Measurements from ENCODE around the gene MYL3.

MYL3 gene

DNA sequence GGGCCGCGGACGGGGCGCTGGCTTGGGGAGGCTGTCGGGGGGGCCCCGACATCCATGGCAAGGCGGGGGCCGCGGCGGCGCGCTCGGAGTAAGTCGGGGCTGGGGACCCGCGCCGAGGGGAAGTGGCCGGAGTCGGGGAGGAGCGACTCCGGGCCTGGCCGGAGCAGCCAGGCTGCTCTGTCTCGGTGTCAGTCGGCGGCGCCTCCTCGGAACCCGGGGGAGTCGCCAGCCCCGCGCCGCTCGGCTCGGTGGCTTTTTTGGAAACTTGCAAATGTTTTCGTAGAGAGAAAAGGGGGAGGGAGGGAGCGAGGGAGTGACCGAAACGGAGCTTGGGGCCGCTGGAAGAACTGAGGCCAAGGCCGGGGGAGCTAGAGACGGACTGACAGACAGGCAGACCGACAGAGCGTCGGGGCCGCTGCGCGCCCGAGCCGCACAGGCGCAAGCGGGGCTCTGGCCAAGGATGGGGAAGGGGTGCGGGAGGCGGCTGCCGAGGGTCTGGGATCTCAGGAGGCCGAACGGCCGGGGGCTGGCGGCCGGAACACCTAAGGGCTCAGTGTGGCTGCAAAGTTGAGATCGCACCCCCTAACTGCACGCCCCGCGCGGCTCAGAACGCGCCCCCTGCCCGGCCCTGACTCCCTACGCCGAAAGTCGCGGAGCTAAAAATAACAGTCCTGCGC is 19.3 kb upstream of the MYL3 start:
- peak; percentile 29 for DNase-seq

DNA sequence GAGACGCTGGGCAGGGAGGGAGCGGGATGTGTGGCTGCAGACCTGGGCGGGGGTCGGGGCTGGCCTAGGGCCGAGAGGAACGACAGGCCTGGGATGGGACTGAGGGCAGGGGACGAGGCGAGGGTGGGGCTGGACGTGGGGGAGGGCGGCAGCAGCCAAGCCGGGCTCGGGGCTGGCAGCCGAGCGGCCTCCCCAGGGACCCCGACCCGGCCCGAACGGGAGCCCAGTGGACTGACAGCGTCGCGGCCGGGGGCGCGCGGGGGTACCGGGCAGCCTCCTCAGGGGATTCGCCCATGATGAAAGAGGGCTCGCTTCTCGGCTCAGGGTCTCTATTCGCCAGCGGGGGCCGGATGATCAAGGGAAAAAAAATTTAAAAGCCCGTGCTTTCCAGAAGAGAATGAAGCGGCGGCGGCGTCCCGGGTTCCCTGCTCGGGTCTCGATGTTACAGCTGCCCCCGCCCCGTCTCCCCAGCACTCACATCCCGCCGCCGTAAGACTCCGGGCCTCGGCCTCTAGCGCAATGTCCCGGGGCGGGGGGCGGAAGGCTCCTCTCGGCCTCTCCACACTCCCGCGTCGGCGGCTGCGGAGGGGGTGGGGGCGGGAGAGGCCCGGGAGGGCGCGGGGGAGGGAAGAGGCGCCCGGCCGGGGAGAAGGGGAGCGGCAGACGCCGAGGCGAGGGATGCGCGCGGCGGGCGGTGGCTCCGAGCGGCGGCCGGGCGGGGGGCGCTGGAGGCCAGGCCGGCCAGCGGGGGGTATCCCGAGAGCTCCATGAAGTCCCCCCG is 18.5 kb upstream of the MYL3 start:
- peak; percentile 40 for DNase-seq

GRCh38 chr3:46880884-46881595 is 17.8 kb upstream of the MYL3 start:
- no peak for DNase-seq

- no peak for DNase-seq
These were observed 15.7 kb upstream of the MYL3 start for GRCh38 chr3:46878781-46879436.

DNA sequence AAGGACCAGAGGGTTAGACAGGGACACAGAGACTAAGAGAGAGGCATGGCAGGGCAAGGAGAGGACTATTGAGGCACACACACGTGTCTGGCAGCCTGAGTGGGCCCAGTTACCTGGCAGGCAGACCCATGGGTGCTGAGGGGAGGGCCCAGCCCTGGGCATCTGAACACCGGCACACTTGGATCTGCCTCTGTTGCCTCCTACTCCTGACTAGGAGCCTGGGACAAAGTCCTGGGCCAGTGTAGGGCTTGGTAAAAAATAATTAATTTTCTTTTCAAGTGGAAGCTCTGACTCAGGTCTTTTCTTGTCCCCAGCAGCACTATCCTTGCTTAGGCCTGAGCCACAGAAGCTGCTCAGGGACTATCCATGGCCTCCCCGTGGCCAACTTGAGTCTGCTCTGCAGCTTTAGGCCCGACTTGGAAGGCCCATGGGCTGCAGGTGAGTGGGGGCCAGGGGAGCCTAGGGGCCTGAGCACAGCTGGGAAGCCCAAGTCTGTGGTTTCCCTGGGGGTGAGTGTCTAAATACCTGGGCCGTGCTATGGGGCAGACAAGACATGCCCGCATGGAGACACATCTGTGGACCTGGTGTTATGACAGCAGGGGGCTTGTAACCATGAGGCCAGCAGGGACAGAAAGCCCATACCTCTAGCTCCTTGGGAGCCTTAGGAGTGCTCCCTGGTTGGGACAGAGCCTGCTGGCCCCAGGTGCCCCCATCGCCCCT is 14.3 kb upstream of the MYL3 start, which contains the start of gene PTH1R:
Gene PTH1R, plus strand, starts transcription at position 316 of the 720 bp plus-strand sequence. CDS start 5,839 bp downstream, outside the sequence.
- no peak for DNase-seq

DNA sequence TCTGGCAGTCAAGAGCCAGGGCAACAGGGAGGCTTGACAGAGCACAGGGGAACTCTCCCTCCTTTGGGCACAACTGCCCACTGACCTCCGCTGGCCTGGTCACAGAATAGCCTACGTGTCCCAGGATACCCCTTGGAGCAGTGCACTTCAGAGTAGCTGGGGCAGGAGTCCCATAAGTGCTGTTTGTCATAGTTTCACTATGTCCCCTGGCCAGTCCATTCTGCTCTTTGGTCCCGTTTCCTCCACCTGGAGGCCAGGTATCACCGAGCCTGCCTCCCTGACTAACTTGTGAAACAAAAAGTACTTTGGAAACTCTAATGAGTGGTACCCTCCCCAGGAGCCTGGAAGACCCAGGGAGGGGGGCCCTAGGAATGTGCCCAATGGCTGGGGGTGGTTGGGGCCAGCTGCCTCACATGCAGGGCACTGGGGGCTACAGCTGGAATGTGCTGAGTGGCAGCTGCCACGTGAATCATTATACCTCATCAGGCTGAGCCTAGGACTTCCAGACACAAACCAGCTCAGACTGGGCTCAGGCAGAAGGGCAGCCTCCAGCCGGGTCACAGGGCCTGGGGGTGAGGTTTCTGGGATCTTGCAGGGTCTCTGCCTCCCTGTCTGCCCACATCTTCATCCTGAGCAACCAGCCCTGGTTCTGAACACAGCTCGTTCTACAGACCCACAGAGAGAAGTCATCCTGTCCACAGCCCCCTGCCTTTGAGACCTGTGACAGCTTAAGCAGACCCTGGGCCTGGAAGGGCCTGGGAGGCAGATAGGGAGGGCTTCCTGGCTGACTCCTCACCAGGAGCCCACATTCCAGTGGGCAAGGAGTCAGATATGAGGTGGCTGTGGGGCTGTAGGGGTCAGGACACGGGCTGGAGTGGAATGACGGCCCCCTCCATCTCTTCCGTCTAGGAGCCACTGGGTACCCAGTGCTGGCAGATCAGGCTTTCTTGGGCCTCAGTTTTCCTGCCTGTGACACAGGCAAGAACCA is 13.4 kb upstream of the MYL3 start:
- no peak for DNase-seq

DNA sequence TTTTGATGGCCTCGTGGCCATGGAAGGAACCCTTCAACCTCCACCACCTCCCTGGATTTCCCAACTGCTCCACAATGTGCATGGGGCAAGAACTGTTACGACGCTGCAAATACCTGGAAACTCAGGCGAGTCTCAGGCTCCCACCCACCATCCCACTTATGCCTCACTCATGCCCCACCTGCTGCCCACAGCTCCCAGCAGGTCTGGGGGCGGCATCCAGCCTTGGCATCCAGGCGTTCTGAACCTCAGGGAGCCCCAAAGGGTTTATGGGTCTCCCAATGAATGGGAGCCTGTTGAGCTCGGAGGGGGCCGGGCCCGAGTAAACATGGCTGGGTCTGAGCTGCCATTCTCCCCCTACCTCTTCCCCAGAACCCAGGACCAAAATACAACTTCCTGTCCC is 12.3 kb upstream of the MYL3 start:
- DNase-seq = no peak

- DNase-seq = no peak
These were observed 11.2 kb upstream of the MYL3 start for GRCh38 chr3:46874430-46874829.

DNA sequence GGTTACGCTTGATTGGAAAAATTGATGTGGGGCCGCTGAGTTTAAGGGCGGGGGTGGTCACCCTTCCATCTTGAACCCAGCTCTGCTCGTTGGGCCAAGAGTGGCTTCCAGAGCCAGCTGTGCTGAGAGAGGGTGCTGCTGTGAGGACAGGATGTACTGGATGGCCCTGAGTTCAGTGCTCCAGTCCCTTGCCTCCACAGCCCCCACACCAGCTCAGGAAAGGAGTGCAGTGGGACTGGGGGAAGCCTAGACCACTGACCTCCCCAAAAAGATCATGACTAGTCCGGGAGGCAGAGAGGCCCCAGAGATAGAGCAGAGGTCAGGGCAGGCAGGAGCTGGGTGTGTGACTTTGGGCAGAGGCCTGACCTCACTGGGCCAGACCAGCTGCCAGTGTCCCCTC is 10.3 kb upstream of the MYL3 start:
- DNase-seq = no peak

DNA sequence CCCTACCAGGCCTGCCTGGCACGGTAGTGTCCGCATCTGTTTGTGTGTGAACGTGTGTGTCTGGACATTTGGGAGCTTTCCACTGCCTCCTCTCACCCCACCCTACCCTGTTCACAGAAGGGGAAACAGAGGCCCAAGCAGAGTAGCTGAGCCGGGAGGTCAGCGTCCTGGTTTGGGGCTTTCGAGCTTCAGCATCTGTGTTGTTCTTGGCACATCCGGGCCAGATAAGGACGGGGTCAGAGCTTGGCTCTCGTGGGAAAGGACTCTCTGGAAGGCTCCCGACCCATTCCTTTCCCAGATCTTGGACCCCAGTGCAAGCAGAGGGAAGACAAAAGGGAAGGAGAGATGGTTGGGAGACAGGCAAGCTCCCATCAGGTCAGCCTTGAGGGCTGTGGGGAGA is 8.0 kb upstream of the MYL3 start:
- no peak for DNase-seq

GRCh38 chr3:46870651-46871050 is 7.4 kb upstream of the MYL3 start:
- no peak for DNase-seq

- DNase-seq = no peak
These were observed 6.2 kb upstream of the MYL3 start for GRCh38 chr3:46869440-46869839.

- no peak for DNase-seq
These were observed 5.7 kb upstream of the MYL3 start for GRCh38 chr3:46868948-46869347.

GRCh38 chr3:46868287-46868686 is 5.0 kb upstream of the MYL3 start:
- no peak for DNase-seq

- no peak for DNase-seq
These were observed 4.3 kb upstream of the MYL3 start for GRCh38 chr3:46867550-46867898.

GRCh38 chr3:46866720-46867549 is 3.7 kb upstream of the MYL3 start:
- peak; percentile 83 for DNase-seq

DNA sequence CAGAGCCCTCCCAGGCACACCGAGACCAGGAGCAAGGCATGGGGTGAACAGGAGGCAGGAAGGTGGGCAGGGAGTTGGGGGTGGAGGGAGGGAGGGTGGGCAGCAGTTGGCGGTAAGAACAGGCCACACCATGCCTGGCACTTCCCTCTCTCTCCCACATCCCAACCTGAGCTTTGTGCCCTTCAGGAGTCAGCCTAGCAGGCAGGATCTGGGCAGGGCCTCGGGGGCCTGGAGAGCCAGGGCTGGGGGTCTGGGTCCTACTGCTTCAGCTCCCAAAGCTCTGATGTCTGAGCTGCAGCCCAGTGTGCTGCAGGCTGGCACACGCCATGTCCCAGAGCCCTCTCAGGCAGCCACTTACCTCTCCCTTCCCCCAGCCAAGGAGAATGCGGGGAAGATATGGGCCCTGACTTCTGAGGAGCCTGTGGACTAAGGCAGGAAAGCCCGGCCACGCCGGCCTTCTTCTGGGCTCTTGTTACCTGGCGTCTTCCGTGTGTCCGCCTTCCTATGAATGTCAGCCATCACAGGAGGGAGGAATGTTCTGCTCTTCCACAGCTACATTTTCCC is 2.9 kb upstream of the MYL3 start:
- DNase-seq = no peak

DNA sequence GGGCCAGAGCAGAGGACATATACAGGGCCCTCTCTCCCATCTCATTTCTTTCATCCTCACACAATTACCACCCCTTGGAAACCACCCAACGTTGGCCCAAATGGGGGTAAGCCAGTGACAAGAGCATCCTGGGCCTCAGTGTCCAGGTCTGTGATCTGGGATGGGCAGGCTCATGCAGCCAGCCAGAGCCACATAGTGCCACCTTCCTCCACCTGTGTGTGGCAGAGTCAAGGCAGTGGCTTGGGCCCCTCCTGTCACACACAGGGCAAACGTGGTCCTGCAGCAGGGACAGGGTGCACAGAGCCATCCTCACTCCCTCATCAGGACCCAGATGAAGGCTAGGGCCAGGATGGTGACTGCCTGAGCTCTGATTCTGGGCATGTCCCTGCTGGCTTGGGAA is 2.3 kb upstream of the MYL3 start:
- no peak for DNase-seq

DNA sequence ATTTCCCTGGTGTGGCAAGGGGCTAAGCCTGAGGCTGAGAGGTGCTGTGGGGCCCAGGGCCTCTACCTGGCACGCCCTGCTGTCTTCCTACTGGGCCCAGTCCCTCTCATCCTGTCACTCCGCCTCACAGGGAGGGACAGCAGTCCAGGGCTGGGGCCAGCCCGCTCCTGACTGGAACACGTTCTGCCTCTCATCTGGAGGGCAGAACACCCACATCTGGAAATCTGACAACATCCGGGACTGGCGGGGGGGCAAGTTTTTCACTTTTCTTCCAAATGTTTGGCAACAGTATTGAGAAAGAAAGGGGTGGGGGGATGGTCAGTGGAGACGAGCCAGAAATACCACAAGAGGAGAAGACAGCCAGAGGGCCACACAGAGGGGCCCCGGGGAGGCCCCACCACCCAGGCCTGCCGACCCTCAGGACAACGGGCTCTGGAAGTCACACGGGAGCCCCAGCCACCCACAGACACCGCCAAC is 1.8 kb upstream of the MYL3 start:
- no peak for DNase-seq
